Activated gamma-delta T cell (primary cell): ENCODE results near the gene HMCN1.

Experiments used
- DNase-seq: peaks from one replicate; lab custom pipeline; 2025; lab: John Stamatoyannopoulos, UW

The HMCN1 gene

GRCh38 chr1:185804608-185805007 is 70.4 kb downstream of the HMCN1 start:
- no peak for DNase-seq

- no peak for DNase-seq
These were observed 73.1 kb downstream of the HMCN1 start for GRCh38 chr1:185807275-185807674.

- DNase-seq, result no peak
These were observed 74.4 kb downstream of the HMCN1 start for GRCh38 chr1:185808631-185809030.

GRCh38 chr1:185811073-185811709 is 77.0 kb downstream of the HMCN1 start:
- DNase-seq, result no peak

- DNase-seq, result no peak
These were observed 78.7 kb downstream of the HMCN1 start for GRCh38 chr1:185812934-185813333.

- no peak for DNase-seq
These were observed 79.3 kb downstream of the HMCN1 start for GRCh38 chr1:185813401-185813979.

- no peak for DNase-seq
These were observed 82.3 kb downstream of the HMCN1 start for GRCh38 chr1:185816460-185816859.

- no peak for DNase-seq
These were observed 85.6 kb downstream of the HMCN1 start for GRCh38 chr1:185819798-185820197.

GRCh38 chr1:185821612-185822385 is 87.6 kb downstream of the HMCN1 start:
- no peak for DNase-seq

GRCh38 chr1:185823467-185823866 is 89.3 kb downstream of the HMCN1 start:
- DNase-seq, result no peak

GRCh38 chr1:185824106-185824505 is 89.9 kb downstream of the HMCN1 start:
- DNase-seq, result no peak

GRCh38 chr1:185825556-185825955 is 91.4 kb downstream of the HMCN1 start:
- DNase-seq, result no peak

- DNase-seq, result no peak
These were observed 100.2 kb downstream of the HMCN1 start for GRCh38 chr1:185834371-185834905.

- DNase-seq, result no peak
These were observed 101.0 kb downstream of the HMCN1 start for GRCh38 chr1:185835191-185835590.

GRCh38 chr1:185837711-185838110 is 103.5 kb downstream of the HMCN1 start:
- no peak for DNase-seq

GRCh38 chr1:185838111-185838510 is 103.9 kb downstream of the HMCN1 start:
- DNase-seq, result no peak

GRCh38 chr1:185840880-185841279 is 106.7 kb downstream of the HMCN1 start:
- no peak for DNase-seq

GRCh38 chr1:185843297-185843869 is 109.2 kb downstream of the HMCN1 start:
- DNase-seq, result no peak

- DNase-seq, result no peak
These were observed 109.8 kb downstream of the HMCN1 start for GRCh38 chr1:185843986-185844385.

- DNase-seq, result no peak
These were observed 112.7 kb downstream of the HMCN1 start for GRCh38 chr1:185846672-185847444.

GRCh38 chr1:185849014-185849413 is 114.8 kb downstream of the HMCN1 start:
- no peak for DNase-seq

- DNase-seq, result no peak
These were observed 116.2 kb downstream of the HMCN1 start for GRCh38 chr1:185850366-185850765.
